ENCODE measurements around the gene ZNF407. TPM values are rescaled to one million over a fixed set of nuclear protein-coding genes. Genes with fewer than 3 reads are reported as not detected.

The ZNF407 gene
- total RNA-seq, 1 experiment from 2014 or later: 7.6 TPM

GRCh38 chr18:74665905-74666304, 68.2 kb downstream of the ZNF407 start:
- Histone ChIP-seq H3K27ac (ENCODE audit: low read depth, low read length) (no peak overlapping the region), H3K27me3 (ENCODE audit: insufficient read depth, low read length) (no peaks in the 10 kb centered on the region), H3K4me2 (ENCODE audit: low read length) (no peak overlapping the region), H3K79me2 (ENCODE audit: insufficient read depth, low read length) (no peaks in the 10 kb centered on the region), H4K20me1 (ENCODE audit: insufficient read depth) (no peaks in the 10 kb centered on the region), H3K4me3 (replicated peaks in 1 of 2; ENCODE audit: low read depth in 1 of 2, low read length in 2 of 2) (no peak overlapping the region), H3K9ac (ENCODE audit: low read length) (no peak overlapping the region), H3K4me1 (ENCODE audit: control insufficient read depth in 1 of 2, insufficient read depth in 2 of 2, low read length in 2 of 2) (no peaks in the 10 kb centered on the region), H3K36me3 (ENCODE audit: control insufficient read depth in 1 of 2, insufficient read depth in 2 of 2, low read length in 2 of 2) (no peaks in the 10 kb centered on the region), H3K9me2 (ENCODE audit: insufficient read depth) (no peaks in the 10 kb centered on the region), H3K9me3 (ENCODE audit: control insufficient read depth in 1 of 2, insufficient read depth in 1 of 2, low read depth in 1 of 2, low read length in 2 of 2) (no peaks in the 10 kb centered on the region), H2AFZ (ENCODE audit: low read depth, low read length, poor library complexity, severe bottlenecking) (no peak overlapping the region)
- CTCF ChIA-PET: no interaction called here
- BruUV-seq (replicated peaks): no TSS peak
- no peak for DNase-seq (ENCODE audit: low read depth, low spot score)
- RAD21 ChIA-PET (ENCODE audit: low non-redundant PET in 1 of 2, low total read pairs in 2 of 2, uncharacterized antibody in 2 of 2, unreplicated experiment in 2 of 2): no interaction called here
- POLR2A ChIA-PET: no interaction called here
- no peak for ATAC-seq
- intact Hi-C loops (cut with micrococcal nuclease): no loop called here
- TF ChIP-seq CEBPB (IDR thresholded peaks at IDR 0.05; ENCODE audit: low read depth) (no peak), POLR2A (IDR thresholded peaks at IDR 0.05; ENCODE audit: borderline replicate concordance, extremely low read depth, insufficient read depth, insufficient read length) (no peak), CTCF (IDR thresholded peaks at IDR 0.05 in 2 of 3, conservative IDR thresholded peaks at IDR 0.05 in 1 of 3; ENCODE audit: borderline replicate concordance in 1 of 3, insufficient read depth in 1 of 3, low read depth in 2 of 3, low read length in 2 of 3) (no peak), TCF7L2 (IDR thresholded peaks at IDR 0.05; ENCODE audit: borderline replicate concordance, extremely low read depth, insufficient read depth, insufficient read length) (no peak), JUND (IDR thresholded peaks at IDR 0.05) (no peak), CBX3 (IDR thresholded peaks at IDR 0.05; ENCODE audit: low read depth) (no peak), REST (IDR thresholded peaks at IDR 0.05; ENCODE audit: low read depth) (no peak), SIN3A (IDR thresholded peaks at IDR 0.05; ENCODE audit: low read depth) (no peak), EZH2phosphoT487 (IDR thresholded peaks at IDR 0.05; ENCODE audit: borderline replicate concordance) (no peak), RAD21 (IDR thresholded peaks at IDR 0.05; ENCODE audit: low read depth) (no peak), POLR2AphosphoS5 (IDR thresholded peaks at IDR 0.05; ENCODE audit: low read depth, low read length) (no peak), YY1 (IDR thresholded peaks at IDR 0.05; ENCODE audit: extremely low read depth, insufficient replicate concordance, low read depth, low read length) (no peak), ELF1 (IDR thresholded peaks at IDR 0.05; ENCODE audit: borderline replicate concordance, low read depth) (no peak), EGR1 (IDR thresholded peaks at IDR 0.05; ENCODE audit: low read depth) (no peak), ZBTB33 (IDR thresholded peaks at IDR 0.05; ENCODE audit: extremely low read depth, insufficient replicate concordance, low read length) (no peak), ATF3 (IDR thresholded peaks at IDR 0.05) (no peak), ZFX (IDR thresholded peaks at IDR 0.05) (no peak), SRF (IDR thresholded peaks at IDR 0.05; ENCODE audit: low read depth) (no peak), ZNF274 (IDR thresholded peaks at IDR 0.05; ENCODE audit: low read depth, low read length) (no peak), MAX (IDR thresholded peaks at IDR 0.05) (no peak)
